GM10847 (cell line): Measurements from ENCODE around the gene SLC24A4.

ENCODE experiments used
- POLR2A ChIP-seq: IDR thresholded peaks from 2 replicates; pipeline ENCODE4 v1.6.1; 2011; ENCODE audit not compliant: insufficient read length; ENCODE audit errors: extremely low read depth

SLC24A4 gene

GRCh38 chr14:92340071-92340470 is 17.1 kb downstream of the SLC24A4 start:
- TF ChIP-seq POLR2A = no peak

DNA sequence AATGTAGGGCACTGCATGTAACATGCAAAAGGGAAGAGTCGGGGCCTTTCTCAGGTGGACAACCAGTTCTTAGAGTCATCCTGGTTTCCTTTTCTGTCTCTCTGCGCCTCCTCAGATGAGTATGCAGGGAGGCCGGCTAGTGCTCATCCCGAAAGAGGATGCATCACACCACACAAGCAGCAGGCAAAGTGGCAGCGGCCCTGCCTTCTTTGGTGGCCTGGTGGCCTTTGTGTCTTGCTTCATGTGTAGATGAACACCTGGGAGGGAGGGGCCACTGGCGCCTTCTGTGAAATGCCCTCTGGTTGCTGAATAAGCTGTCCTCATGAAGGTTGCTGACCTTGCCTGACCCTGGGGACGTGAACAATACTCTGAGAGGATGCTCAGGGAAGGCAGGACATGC is 18.0 kb downstream of the SLC24A4 start:
- TF ChIP-seq POLR2A = no peak

- no peak for TF ChIP-seq POLR2A
Measured at GRCh38 chr14:92341791-92342190, 18.8 kb downstream of the SLC24A4 start.

DNA sequence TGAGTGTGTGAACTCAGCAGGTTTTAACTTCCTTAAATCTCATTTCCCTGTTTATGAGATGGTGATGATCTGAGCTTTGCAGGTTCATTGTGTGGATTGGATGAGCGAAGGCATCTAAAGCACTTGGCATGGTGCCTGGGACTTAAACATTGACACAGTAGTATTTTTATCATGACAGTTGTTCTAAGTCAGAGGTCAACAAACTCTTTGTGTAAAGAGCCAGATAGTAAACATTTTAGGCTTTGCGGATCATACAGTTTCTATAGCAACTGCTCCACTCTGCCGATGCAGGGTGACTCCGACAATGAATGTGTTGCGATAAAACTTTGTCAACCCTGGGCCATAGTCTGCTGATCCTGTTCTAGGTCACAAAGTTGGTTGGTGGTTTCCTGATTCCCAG is 25.2 kb downstream of the SLC24A4 start:
- TF ChIP-seq POLR2A = no peak

DNA sequence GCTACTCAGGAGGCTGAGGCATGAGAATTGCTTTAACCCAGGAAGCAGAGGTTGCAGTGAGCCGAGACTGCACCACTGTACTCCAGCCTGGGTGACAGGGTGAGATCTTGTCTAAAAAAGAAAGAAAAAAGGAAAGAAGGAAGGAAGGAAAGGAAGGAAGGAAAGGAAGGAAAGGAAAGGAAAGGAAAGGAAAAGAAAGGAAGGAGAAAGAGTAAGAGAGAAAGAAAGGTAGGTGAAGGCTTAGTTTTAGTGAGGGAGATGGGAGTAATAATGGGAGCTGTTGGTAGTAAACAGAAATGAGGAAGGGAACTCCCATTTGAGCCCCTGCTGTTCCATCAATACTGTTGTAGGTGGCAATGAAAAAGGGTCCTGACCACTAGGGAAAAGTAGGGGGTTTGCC is 28.8 kb downstream of the SLC24A4 start:
- TF ChIP-seq POLR2A = no peak

DNA sequence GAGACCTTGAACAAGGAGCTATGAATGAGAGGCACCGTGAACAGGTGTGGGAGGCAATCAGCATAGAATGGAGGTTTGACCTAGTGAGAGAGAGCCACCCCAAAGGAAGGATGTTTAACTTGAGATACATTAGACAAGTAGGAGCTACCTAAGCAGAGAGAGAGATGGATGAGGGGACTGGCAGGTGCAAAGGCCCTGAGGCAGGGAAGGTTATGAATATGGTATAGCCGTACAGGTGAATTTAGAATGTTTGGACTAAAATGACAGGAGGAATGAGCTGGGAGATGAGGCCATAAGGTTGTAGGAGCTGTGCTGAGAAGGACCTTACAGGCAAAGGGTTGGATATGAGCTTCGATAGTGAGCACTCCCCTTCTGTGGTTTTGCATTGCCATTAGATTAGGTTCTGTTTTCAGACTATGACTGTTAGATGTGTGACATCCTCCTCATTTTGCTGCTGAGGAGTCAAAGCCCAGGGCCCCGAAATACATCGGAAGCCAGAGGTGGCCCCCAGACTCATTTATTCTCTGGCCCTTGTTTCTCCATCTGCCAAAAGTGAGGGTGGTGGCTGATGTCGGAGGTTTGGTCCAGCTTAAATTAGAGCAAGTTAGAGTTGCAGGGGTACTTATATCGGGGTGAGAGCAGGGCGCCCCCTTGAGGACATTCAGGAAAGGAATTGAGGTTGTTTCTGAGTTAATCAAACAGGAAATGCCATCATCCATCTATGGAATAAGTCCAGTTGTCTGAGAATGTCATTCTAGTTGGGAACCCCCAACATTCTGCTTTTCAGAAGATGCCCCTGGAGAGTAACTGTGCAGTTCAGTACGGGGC is 29.4 kb downstream of the SLC24A4 start:
- no peak for TF ChIP-seq POLR2A

DNA sequence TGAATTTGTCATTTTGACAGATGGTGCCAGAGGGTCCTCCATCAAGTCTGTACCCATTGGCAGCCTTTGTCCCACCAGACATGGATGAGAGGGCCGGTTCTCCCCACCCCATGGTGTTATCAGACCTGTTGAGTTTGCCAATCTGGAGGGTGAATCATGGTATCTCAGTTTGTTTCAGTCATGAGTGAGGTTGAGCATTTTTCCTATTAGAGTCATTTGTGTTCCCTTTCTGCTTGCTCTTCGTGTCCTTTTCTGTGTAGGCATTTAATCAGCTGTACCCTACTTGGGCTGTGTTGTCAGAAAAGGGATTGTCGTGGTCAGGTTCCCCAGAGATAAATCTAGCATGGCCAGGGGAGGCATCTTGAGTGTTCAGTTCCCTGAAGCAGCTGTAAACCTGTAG is 30.5 kb downstream of the SLC24A4 start:
- TF ChIP-seq POLR2A = no peak

DNA sequence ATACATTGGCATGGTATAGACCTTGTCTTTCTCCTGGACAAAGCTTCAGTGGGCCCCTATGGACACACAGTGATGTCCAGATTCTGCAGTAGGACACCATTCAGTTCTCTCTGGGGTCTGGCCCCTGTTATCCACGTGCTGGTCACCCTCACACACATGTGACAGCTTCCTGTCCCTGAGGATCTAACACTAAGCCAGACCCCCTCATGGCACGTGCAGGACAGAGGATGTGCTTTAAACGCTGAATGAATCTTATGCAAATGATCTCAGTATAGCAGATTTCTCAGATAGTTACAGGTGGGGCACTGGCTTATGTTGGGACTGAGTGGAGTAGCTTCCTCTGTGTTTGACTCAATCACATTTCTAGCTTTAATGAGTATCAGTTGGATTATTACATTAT is 33.7 kb downstream of the SLC24A4 start:
- no peak for TF ChIP-seq POLR2A

GRCh38 chr14:92360651-92361370 is 37.8 kb downstream of the SLC24A4 start:
- TF ChIP-seq POLR2A = no peak

DNA sequence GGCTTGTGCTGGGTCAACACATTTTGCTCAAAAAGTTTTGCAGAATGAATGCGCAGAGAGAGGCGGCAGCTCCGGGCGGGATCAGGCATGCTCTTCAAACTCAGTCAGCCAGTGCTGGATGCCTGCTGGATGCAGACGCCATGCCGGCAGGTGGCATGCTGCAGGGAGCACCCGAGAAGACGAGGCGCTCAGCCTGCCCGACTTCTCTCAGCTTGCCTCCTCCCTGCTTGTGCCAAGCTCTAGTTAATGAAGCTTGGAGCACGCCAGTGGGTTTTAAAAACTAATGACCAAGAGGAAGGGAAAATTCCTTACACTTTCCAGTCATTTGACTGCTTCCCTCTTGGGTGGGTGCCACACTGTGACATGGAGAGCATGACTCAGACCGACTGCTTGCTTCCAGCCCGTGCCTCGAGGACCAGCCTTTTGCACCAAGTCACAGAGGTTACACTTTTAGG is 39.8 kb downstream of the SLC24A4 start:
- TF ChIP-seq POLR2A = no peak

DNA sequence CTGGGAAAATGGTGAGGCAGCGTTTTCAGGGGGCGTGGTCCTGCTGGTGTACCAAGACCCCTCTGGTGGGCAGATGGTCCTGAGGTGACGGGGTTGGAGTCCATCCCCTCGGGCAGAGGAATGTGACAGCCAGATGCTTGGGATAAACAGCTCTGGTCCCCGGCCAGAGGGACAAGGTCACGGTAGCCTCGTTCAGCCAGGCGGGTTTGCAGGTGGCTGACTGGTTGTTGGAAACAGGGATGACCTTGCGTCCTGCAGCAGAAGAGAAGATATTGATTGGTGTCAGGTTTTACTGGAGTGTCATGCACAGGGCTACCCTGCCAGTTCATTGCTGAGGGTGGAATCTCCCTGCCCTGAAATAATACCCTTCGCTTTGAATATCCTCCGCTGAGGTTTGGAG is 43.3 kb downstream of the SLC24A4 start:
- no peak for TF ChIP-seq POLR2A

- no peak for TF ChIP-seq POLR2A
Measured at GRCh38 chr14:92368001-92368400, 45.0 kb downstream of the SLC24A4 start.

DNA sequence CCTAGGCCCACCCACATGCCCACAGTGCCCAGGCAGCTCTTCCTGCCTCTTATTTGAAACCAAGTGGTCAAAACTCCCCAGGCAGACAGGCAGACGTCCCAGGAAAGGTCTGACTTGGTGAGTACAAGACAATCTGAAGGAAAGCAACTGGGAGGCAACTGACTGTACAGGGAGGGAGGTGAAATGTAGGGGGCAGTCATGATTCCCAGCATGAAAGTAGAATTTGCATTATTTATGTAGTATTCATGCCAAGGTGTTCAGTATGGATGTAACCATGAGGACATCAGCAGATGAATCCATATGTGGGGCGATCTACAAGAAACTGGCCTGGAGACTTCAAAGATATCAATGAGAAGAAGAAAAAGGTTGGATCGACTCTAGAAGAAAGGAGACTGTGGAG is 46.1 kb downstream of the SLC24A4 start:
- TF ChIP-seq POLR2A = no peak

GRCh38 chr14:92372230-92372629 is 49.3 kb downstream of the SLC24A4 start:
- no peak for TF ChIP-seq POLR2A

- no peak for TF ChIP-seq POLR2A
Measured at GRCh38 chr14:92373336-92373735, 50.4 kb downstream of the SLC24A4 start.

GRCh38 chr14:92380131-92380530 is 57.2 kb downstream of the SLC24A4 start:
- no peak for TF ChIP-seq POLR2A

DNA sequence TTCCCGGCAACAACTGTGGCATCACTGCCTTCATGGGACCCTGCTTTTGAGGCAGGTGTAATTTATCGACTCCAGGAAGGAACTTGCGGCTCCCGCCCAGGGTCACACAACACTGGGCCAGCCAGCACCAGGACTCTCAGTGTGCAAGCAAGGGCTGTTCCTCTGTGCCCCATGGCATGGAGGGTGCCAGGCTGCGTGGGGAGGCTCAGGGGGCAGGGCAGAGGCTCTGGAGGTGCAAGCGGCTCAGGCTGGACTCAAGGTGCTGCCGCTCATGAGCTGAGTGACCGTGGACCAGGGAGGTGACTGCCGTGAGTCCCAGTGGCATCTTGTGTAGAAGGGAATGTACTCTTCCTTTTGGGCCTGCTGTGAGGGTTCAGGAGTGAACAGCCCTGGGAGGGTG is 57.6 kb downstream of the SLC24A4 start:
- no peak for TF ChIP-seq POLR2A

- no peak for TF ChIP-seq POLR2A
Measured at GRCh38 chr14:92382677-92383076, 59.7 kb downstream of the SLC24A4 start.
